Spleen (tissue), 11 donors: ENCODE results near the gene TNS1. TPM values are rescaled to one million over a fixed set of nuclear protein-coding genes. Genes with fewer than 3 reads are reported as not detected.
A peak's percentile ranks its signal among the peaks of the same experiment; 100 is the strongest.

ENCODE experiments used
- DNase-seq: peaks from one replicate; pipeline ENCODE4 v3.0.0-alpha.2; 2020
- H3K27ac ChIP-seq, 8 donors: fragments of 200-600 bp; sonication (generic) in 7 of 8; 1 replicate in 4 of 8; 2 replicates in 4 of 8; pipeline versions ENCODE4 v1.5.0 to v1.8.0; 2016 to 2021; ENCODE audit warnings: inconsistent platforms in 4 of 8, mild to moderate bottlenecking in 4 of 8, moderate library complexity in 1 of 8
- H3K27me3 ChIP-seq, 7 donors: fragments of 200-600 bp; sonication (generic) in 6 of 7; replicated peaks in 1 of 7; 1 replicate in 4 of 7; 2 replicates in 3 of 7; pipeline versions ENCODE4 v1.5.0 to v1.8.0; 2016 to 2021; ENCODE audit warnings: inconsistent platforms in 3 of 7, mild to moderate bottlenecking in 1 of 7
- H3K36me3 ChIP-seq, 6 donors: fragments of 200-600 bp; sonication (generic) in 5 of 6; 1 replicate in 4 of 6; 2 replicates in 2 of 6; pipeline versions ENCODE4 v1.5.0 to v1.8.0; 2016 to 2021; ENCODE audit warnings: inconsistent platforms in 2 of 6
- H3K4me1 ChIP-seq, 6 donors: fragments of 200-600 bp; sonication (generic) in 5 of 6; 1 replicate in 3 of 6; 2 replicates in 3 of 6; pipeline versions ENCODE4 v1.5.0 to v1.8.0; 2016 to 2021; ENCODE audit warnings: inconsistent platforms in 3 of 6
- H3K4me3 ChIP-seq, 8 donors: fragments of 200-600 bp; sonication (generic) in 7 of 8; 1 replicate in 4 of 8; 2 replicates in 4 of 8; pipeline versions ENCODE4 v1.5.0 to v1.8.0; 2016 to 2021; ENCODE audit warnings: inconsistent platforms in 4 of 8, mild to moderate bottlenecking in 4 of 8, moderate library complexity in 2 of 8
- H3K9me3 ChIP-seq, 8 donors: fragments of 200-600 bp; sonication (generic) in 7 of 8; 1 replicate in 4 of 8; 2 replicates in 4 of 8; pipeline versions ENCODE4 v1.5.0 to v1.8.0; 2016 to 2021; ENCODE audit warnings: inconsistent platforms in 4 of 8
- CTCF ChIP-seq, 11 experiments: fragments of 200-600 bp in 7 of 11; fragments of 450-650 bp in 4 of 11; sonication (generic) in 4 of 11; IDR thresholded peaks in 8 of 11; conservative IDR thresholded peaks in 3 of 11; 1 replicate in 7 of 11; 2 replicates in 4 of 11; pipeline versions ENCODE4 v1.4.0 to v1.8.0; 2016 to 2021; ENCODE audit warnings: antibody characterized with exemption in 11 of 11, inconsistent platforms in 4 of 11, mild to moderate bottlenecking in 1 of 11
- POLR2A ChIP-seq, 3 donors: fragments of 450-650 bp; IDR thresholded peaks; one replicate each; pipeline ENCODE4 v1.5.1; 2017; ENCODE audit warnings: antibody characterized with exemption in 3 of 3, mild to moderate bottlenecking in 1 of 3
- POLR2AphosphoS5 ChIP-seq, 3 donors: sonication (generic); formaldehyde crosslinking; IDR thresholded peaks; one replicate each; pipeline ENCODE4 v1.5.1; 2017; ENCODE audit warnings: antibody characterized with exemption in 3 of 3
- WGBS, 5 donors: extraction: QIAGEN DNeasy Blood & Tissue Kit in 3 of 5; methylation state at CpG; one replicate each; pipeline versions ENCODE4 v1.1.5 to v1.1.7; 2013 to 2018; 5-methylcytosine and 5-hydroxymethylcytosine counted together
- intact Hi-C: fragments of 100-400 bp; cut with DNase I; formaldehyde crosslinking; loops from one replicate; pipeline ENCODE4 v1.15.0; 2023; ENCODE audit warnings: low total_unique reads
- polyA plus RNA-seq, 3 donors: library from polyadenylated mRNA; stranded (reverse); fragments of 200-250 nt; gene quantifications; one replicate each; pipeline ENCODE4 v1.2.1, GENCODE V29; 2013
- total RNA-seq, 7 donors: library from RNA; depleted of rRNA in 3 of 7; stranded (reverse); fragments of >200 nt in 3 of 7; fragmentation: NEBNext Ultra II Directional in 4 of 7; extraction: Animal tissue kit (Norgen Biotek cat#: 25700) in 4 of 7; gene quantifications; one replicate each; pipeline versions ENCODE4 v1.1.0 to v1.2.1, GENCODE V29; 2016 to 2021
- donor health status: healthy with polysubstance abuse.
- donor health status: DM: no; HTN: no; CAD: no; lungs with moderate emphysema.
- donor health status: DM: no; HTN: no; CAD: no.
- donor health status: Bipolar disorder and iron deficiency.
- donor health status: healthy.
- donor health status: DM: no; HTN: no; CAD: no.
- donor health status: DM: yes; HTN: yes; CAD: no.

The TNS1 gene
- total and polyA plus RNA-seq, 10 donors, result 6.9 to 580 (median 246) TPM

DNA sequence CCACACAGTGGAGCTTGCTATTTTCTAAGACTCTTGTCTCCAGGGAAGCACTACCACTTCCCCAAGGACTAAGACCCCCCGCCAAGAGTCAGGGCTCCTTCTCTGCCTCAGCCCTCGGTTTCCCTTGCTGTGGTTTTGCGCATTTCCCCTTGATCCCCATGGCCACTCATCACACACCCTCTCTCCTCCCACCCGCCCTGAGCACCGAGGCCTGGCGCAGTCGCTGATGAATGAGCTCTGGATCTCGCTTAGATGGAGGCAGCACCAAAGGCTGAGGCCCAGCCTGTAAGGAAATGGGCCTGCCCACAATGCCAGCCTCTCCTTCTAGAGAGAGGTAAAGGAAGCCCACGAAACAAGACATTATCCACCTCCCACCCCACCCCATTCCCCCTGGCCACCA lies 96.9 kb downstream of the TNS1 start:
- Histone ChIP-seq H3K4me1 (peaks cover 49 to 100% (median 80%) of the 10 kb centered on the region in 6 donors), H3K27me3 (peaks cover 0 to 17% (median 0%) of the 10 kb centered on the region in 7 donors), H3K9me3 (no peaks in the 10 kb centered on the region), H3K4me3 (no peak overlapping the region), H3K27ac (peak overlapping the region; percentile 36 to 88 (median 82)), H3K36me3 (peaks cover 0 to 36% (median 2%) of the 10 kb centered on the region in 6 donors)
- DNase-seq, result no peak
- WGBS, 5 donors, result 12 to 41% (median 29%) methylated on average over 9 of the region's 9 CpGs
- intact Hi-C loops, result no loop called here
- TF ChIP-seq POLR2AphosphoS5 (IDR thresholded peaks at IDR 0.05) (no peak), CTCF (IDR thresholded peaks at IDR 0.05 in 8 of 11, conservative IDR thresholded peaks at IDR 0.05 in 3 of 11) (no peak), POLR2A (IDR thresholded peaks at IDR 0.05) (no peak)

- intact Hi-C loops, result no loop called here
- Histone ChIP-seq H3K9me3 (no peaks in the 10 kb centered on the region), H3K27ac (peak overlapping the region; percentile 36 to 88 (median 82)), H3K4me1 (peaks cover 51 to 100% (median 79%) of the 10 kb centered on the region in 6 donors), H3K27me3 (peaks cover 0 to 17% (median 0%) of the 10 kb centered on the region in 7 donors), H3K4me3 (no peak overlapping the region), H3K36me3 (peaks cover 0 to 41% (median 2%) of the 10 kb centered on the region in 6 donors)
- no peak for DNase-seq
- WGBS, 5 donors, result 11 to 25% (median 16%) methylated on average over 7 to 10 of the region's 10 CpGs
- peak in 2 of 3 donors; percentile 33 to 36 for TF ChIP-seq POLR2AphosphoS5 (IDR thresholded peaks at IDR 0.05)
- no peak for TF ChIP-seq POLR2A (IDR thresholded peaks at IDR 0.05)
These were observed 97.4 kb downstream of the TNS1 start for GRCh38 chr2:217905395-217905794.

DNA sequence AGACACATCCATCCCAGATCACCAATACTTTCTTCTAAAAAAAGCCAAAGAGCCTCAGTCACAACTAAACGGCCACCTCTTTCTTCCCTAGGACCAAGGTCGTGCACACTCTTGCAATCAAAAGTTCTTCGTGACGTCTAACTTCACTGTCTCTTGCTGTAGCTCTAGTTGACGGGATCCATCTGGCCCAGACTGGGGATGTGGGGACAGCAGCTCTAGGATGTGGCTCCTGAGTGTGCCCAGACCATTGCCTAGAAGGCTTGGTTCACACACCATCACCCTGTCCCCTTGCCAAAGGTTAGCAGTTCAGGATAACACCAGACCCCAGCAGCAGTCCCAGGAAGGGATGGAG lies 98.2 kb downstream of the TNS1 start:
- Histone ChIP-seq H3K27ac (peak overlapping the region; percentile 66 to 88 (median 84)), H3K36me3 (peaks cover 0 to 50% (median 2%) of the 10 kb centered on the region in 6 donors), H3K4me1 (peaks cover 50 to 100% (median 81%) of the 10 kb centered on the region in 6 donors), H3K27me3 (peaks cover 0 to 17% (median 0%) of the 10 kb centered on the region in 7 donors), H3K9me3 (no peaks in the 10 kb centered on the region), H3K4me3 (no peak overlapping the region)
- WGBS, 5 donors, result 54 to 72% (median 62%) methylated on average over 5 of the region's 5 CpGs
- no peak for DNase-seq
- TF ChIP-seq CTCF (IDR thresholded peaks at IDR 0.05 in 8 of 11, conservative IDR thresholded peaks at IDR 0.05 in 3 of 11), result no peak
- intact Hi-C loops, result no loop called here

DNA sequence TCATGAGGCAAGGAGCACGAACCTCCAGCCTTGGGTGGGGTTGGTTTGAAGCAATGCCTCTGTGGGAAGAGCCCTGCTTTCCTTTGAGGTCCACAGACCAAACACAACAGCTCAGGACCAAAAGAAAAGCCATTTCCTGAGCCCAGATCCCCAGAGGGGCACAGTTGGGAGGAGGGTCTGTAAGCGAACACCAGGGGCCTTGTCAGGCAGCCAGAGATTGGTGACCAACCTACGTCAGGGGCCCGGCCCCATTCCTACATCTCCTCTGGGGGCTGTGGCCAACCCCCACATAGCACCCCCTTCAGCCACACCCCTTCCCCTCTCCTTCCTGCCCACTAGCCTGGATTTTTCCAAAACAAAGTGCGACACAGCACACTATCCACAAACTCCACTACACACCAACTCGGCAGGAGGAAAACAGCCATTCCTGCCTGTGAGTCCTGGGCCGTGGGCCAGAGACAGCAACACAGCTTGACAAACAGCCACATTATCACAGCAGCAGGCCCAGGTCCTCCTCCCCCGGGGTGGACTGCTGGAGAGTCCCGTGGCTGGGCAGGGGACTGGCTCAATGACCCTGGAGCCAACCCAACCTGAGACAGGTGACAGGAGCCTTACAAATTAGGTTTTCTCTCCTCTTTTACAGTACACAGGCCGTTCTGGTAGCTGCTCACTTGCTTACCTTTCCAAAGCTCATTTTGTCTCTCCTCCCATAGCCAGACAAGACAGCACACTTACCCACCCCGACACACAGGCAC lies 98.8 kb downstream of the TNS1 start:
- intact Hi-C loops, result no loop called here
- no peak for TF ChIP-seq POLR2A (IDR thresholded peaks at IDR 0.05)
- peak; percentile 73 to 87 (median 77) for TF ChIP-seq POLR2AphosphoS5 (IDR thresholded peaks at IDR 0.05)
- no peak for TF ChIP-seq CTCF (IDR thresholded peaks at IDR 0.05 in 8 of 11, conservative IDR thresholded peaks at IDR 0.05 in 3 of 11)
- Histone ChIP-seq H3K27me3 (peaks cover 0 to 17% (median 0%) of the 10 kb centered on the region in 7 donors), H3K27ac (peak overlapping the region; percentile 66 to 88 (median 84)), H3K4me3 (no peak overlapping the region), H3K4me1 (peaks cover 50 to 100% (median 80%) of the 10 kb centered on the region in 6 donors), H3K9me3 (no peaks in the 10 kb centered on the region), H3K36me3 (peaks cover 0 to 55% (median 2%) of the 10 kb centered on the region in 6 donors)
- DNase-seq, result no peak
- 39 to 47% (median 44%) methylated on average over 10 to 11 of the region's 11 CpGs for WGBS, 5 donors
